HepG2 (cell line): ENCODE data around the gene PDXDC1. TPM values are rescaled to one million over a fixed set of nuclear protein-coding genes. Genes with fewer than 3 reads are reported as not detected.
"Not testable (repeated sequence)": the region's sequence is repeated elsewhere in the genome, so short reads cannot be mapped to it uniquely, and the experiment has no call there.

Source experiments
- ATAC-seq: fragments of 200-7000 bp; cut with Tn5 transposase; 3 replicates; pipeline ENCODE4 v1.9.1; 2020; ENCODE audit warnings: mild to moderate bottlenecking, moderate library complexity
- BruUV-seq: library from RNA; stranded (reverse); fragments of 400-500 nt; replicated peaks from 2 replicates; lab custom pipeline; 2021; lab: Mats Ljungman, UMichigan
- CTCF ChIA-PET: fragments of 300-600 bp; formaldehyde crosslinking; extraction: SDS; loops from one replicate; lab custom pipeline; 2021; ENCODE audit warnings: low total read pairs, inconsistent platforms, low intra/inter-chr PET ratio; lab: Yijun Ruan, JAX
- POLR2A ChIA-PET: fragments of 350-600 bp; sonication (Branson Sonifier 250); formaldehyde crosslinking; loops from one replicate; lab custom pipeline; 2020; ENCODE audit warnings: antibody characterized with exemption, inconsistent platforms; lab: Yijun Ruan, JAX
- DNase-seq: peaks from one replicate; pipeline ENCODE4 v3.0.0-alpha.2; 2015; ENCODE audit warnings: low spot score
- FAIRE-seq: peaks from 3 replicates; lab custom pipeline; 2011; peaks lifted over from hg19 to GRCh38; lab: Jason Lieb, UNC
- H2AFZ ChIP-seq: one replicate; pipeline ENCODE4 v1.6.1; 2011; ENCODE audit warnings: low read length, inconsistent platforms
- H3K27ac ChIP-seq: fragments of 300-600 bp; 3 replicates; pipeline ENCODE4 v1.8.0; 2011; ENCODE audit warnings: mixed run types, mild to moderate bottlenecking, mixed read lengths, low read length, inconsistent platforms; ENCODE audit not compliant: insufficient read depth; ENCODE audit errors: extremely low read length
- H3K27me3 ChIP-seq, 2 experiments: fragments of 200-600 bp in 1 of 2; 2 replicates in 1 of 2; 3 replicates in 1 of 2; pipeline versions ENCODE4 v1.6.0 to v1.8.0; 2011; ENCODE audit warnings: low read length in 2 of 2, mild to moderate bottlenecking in 2 of 2, moderate library complexity in 2 of 2, inconsistent platforms in 1 of 2; ENCODE audit not compliant: insufficient read depth in 2 of 2, control insufficient read depth in 1 of 2
- H3K36me3 ChIP-seq, 2 experiments: fragments of 200-600 bp in 1 of 2; replicated peaks in 1 of 2; 2 replicates in 1 of 2; 3 replicates in 1 of 2; pipeline versions ENCODE4 v1.5.1 to v1.8.0; 2011; ENCODE audit warnings: low read length in 2 of 2, inconsistent platforms in 1 of 2; ENCODE audit not compliant: insufficient read depth in 2 of 2, control insufficient read depth in 1 of 2
- H3K4me1 ChIP-seq: 2 replicates; pipeline ENCODE4 v1.5.1; 2012; ENCODE audit warnings: low read length, inconsistent platforms; ENCODE audit not compliant: insufficient read depth
- H3K4me2 ChIP-seq: 2 replicates; pipeline ENCODE4 v1.6.0; 2011; ENCODE audit warnings: low read depth, low read length, inconsistent platforms
- H3K4me3 ChIP-seq, 3 experiments: fragments of 200-600 bp in 1 of 3; sonication (generic), shearing (Covaris generic) in 1 of 3; replicated peaks in 1 of 3; 2 replicates each; pipeline ENCODE4 v1.5.1; 2011 to 2016; ENCODE audit warnings: low read length in 3 of 3, inconsistent platforms in 2 of 3, low read depth in 2 of 3, mild to moderate bottlenecking in 2 of 3, control low read depth in 1 of 3, mixed read lengths in 1 of 3; ENCODE audit not compliant: insufficient read depth in 1 of 3
- H3K79me2 ChIP-seq: one replicate; pipeline ENCODE4 v1.6.1; 2011; ENCODE audit warnings: low read length, inconsistent platforms; ENCODE audit not compliant: insufficient read depth
- H3K9ac ChIP-seq: 2 replicates; pipeline ENCODE4 v1.6.0; 2011; ENCODE audit warnings: mild to moderate bottlenecking, low read depth, low read length, inconsistent platforms; ENCODE audit not compliant: insufficient read depth
- H3K9me3 ChIP-seq: 2 replicates; pipeline ENCODE4 v1.5.1; 2012; ENCODE audit warnings: mild to moderate bottlenecking, low read length
- H4K20me1 ChIP-seq: 2 replicates; pipeline ENCODE4 v1.6.0; 2011; ENCODE audit warnings: inconsistent platforms, mild to moderate bottlenecking, low read length, moderate library complexity; ENCODE audit not compliant: insufficient read depth
- ELF3 ChIP-seq: IDR thresholded peaks from 2 replicates; pipeline ENCODE4 v1.6.1; 2016; ENCODE audit warnings: missing genetic modification reagents, missing compliant biosample characterization
- MIXL1 ChIP-seq: IDR thresholded peaks from 2 replicates; pipeline ENCODE4 v1.6.1; 2016
- ZFX ChIP-seq: sonication (generic); formaldehyde crosslinking; IDR thresholded peaks from 2 replicates; pipeline ENCODE4 v1.4.0; 2020; ENCODE audit warnings: mild to moderate bottlenecking, low read depth, missing genetic modification reagents, moderate library complexity
- ZNF792 ChIP-seq: IDR thresholded peaks from 2 replicates; pipeline ENCODE4 v1.6.1; 2016
- WGBS: methylation state at CpG from one replicate; pipeline ENCODE4 v1.1.6; 2017; ENCODE audit warnings: low lambda C conversion rate; 5-methylcytosine and 5-hydroxymethylcytosine counted together
- in situ Hi-C: cut with HindIII; loops from 2 replicates; pipeline ENCODE4 v1.10.0; 2017; ENCODE audit warnings: low pct_unique_long_range_greater_than_20kb; ENCODE audit not compliant: extremely low pct_ligation_motif_present
- intact Hi-C: fragments of 100-400 bp; cut with micrococcal nuclease; formaldehyde crosslinking; loops from one replicate; pipeline ENCODE4 v1.10.0; 2022; ENCODE audit not compliant: unreplicated experiment
- polyA plus RNA-seq, 8 experiments: library from polyadenylated mRNA; depleted of rRNA in 3 of 8; stranded (reverse) in 7 of 8; unstranded in 1 of 8; fragments of >200 nt; fragmentation: Illumina TruSeq in 4 of 8; extraction: Trizol in 4 of 8; gene quantifications; 2 replicates each; pipeline versions ENCODE4 v1.2.1 to v1.2.3, GENCODE V29; 2011 to 2016; ENCODE audit warnings: low read depth in 4 of 8, missing spikeins in 1 of 8, mixed read lengths in 1 of 8; ENCODE audit not compliant: insufficient read depth in 1 of 8
- total RNA-seq, 5 experiments: library from RNA; depleted of rRNA; stranded (reverse); fragments of >200 nt; fragmentation: Illumina TruSeq; extraction: Trizol; gene quantifications; 2 replicates each; pipeline ENCODE4 v1.2.3, GENCODE V29; 2016; ENCODE audit warnings: low read depth in 1 of 5
- TF ChIP-seq, protein P1 (sequence below): fragments of 450-650 bp; IDR thresholded peaks from 2 replicates; pipeline ENCODE4 v1.6.1; 2016

The PDXDC1 gene
- total and polyA plus RNA-seq, 2 of the 13 experiments (the other 11 are each of a cell fraction or from before 2014, with no cell fraction given) = 133 to 169 TPM

DNA sequence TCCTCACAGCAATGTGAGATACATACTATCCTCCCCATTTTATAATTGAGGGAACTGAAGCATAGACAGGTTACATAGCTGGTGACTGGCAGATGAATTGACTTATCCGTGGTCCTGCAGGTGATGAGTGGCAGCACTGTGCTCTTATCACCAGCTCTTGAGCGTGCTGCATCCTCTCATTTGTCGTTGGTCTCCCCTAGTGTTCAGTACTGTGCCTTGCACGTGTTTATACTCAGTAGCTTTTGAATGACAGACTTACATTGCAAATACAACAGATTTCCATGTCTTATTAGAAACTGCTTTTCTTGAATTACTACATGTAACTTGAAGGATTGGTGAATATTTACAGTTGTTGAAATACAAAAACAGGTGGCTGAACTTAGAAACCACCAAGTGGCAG, 47.4 kb downstream of the PDXDC1 start (continued):
- TF ChIP-seq ZFX (CRISPR knock-in tag) (peak; percentile 19; the same call in 1 of the 2 replicates), ZNF792 (CRISPR knock-in tag) (0 out of 2 replicates have a peak, but pooled peaks have one; percentile 48), ELF3 (CRISPR knock-in tag) (0 out of 2 replicates have a peak, but pooled peaks have one; percentile 25), MIXL1 (peak; percentile 75; the same call in 1 of the 2 replicates)
- TF ChIP-seq, protein P1, sequence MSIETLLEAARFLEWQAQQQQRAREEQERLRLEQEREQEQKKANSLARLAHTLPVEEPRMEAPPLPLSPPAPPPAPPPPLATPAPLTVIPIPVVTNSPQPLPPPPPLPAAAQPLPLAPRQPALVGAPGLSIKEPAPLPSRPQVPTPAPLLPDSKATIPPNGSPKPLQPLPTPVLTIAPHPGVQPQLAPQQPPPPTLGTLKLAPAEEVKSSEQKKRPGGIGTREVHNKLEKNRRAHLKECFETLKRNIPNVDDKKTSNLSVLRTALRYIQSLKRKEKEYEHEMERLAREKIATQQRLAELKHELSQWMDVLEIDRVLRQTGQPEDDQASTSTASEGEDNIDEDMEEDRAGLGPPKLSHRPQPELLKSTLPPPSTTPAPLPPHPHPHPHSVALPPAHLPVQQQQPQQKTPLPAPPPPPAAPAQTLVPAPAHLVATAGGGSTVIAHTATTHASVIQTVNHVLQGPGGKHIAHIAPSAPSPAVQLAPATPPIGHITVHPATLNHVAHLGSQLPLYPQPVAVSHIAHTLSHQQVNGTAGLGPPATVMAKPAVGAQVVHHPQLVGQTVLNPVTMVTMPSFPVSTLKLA = peak; percentile 49; the same call in 1 of the 2 replicates

DNA sequence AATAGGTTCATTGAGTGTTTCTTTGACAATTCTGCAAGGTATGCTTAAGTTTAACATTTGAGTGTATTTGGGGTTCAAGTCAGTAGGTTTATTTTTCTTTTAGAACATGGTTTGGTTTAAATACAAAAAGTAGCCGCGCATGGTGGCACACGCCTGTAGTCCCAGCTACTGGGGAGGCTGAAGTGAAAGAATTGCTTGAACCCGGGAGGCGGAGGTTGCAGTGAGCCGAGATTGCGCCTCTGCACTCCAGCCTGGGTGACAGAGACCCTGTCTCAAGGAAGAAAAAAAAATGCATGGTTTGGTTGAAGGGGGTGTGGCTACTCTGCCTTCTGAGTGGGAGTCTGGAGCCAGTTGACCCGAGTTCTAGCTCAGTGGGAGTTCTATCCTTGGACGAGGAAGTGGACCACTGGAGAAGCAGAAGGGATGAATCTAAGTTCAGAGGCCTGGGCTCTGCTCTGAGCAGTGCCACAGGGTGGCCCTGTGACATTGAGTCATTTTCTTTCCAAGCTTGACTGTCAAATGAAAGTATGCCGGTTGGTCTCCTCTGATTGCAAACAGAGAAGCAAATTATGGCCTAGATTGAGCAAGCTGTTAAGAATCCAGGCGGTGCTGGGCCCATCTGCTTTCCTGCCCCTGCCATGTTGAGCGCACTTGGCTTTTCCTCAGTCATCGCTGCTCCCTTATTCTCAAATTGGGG, 48.7 kb downstream of the PDXDC1 start:
- intact Hi-C loops, H3K4me3 ChIP-seq, FAIRE-seq, H3K27me3 ChIP-seq, H2AFZ ChIP-seq, H3K4me1 ChIP-seq, in situ Hi-C loops, BruUV-seq, ATAC-seq, H3K79me2 ChIP-seq, H3K9me3 ChIP-seq, CTCF ChIA-PET, H3K9ac ChIP-seq, H3K27ac ChIP-seq, POLR2A ChIA-PET, H4K20me1 ChIP-seq, H3K4me2 ChIP-seq, DNase-seq: not testable (repeated sequence)
- peaks cover 24 to 72% of the 10 kb centered on the region in 2 experiments for H3K36me3 ChIP-seq
- 94% methylated on average over 13 of the region's 13 CpGs for WGBS

DNA sequence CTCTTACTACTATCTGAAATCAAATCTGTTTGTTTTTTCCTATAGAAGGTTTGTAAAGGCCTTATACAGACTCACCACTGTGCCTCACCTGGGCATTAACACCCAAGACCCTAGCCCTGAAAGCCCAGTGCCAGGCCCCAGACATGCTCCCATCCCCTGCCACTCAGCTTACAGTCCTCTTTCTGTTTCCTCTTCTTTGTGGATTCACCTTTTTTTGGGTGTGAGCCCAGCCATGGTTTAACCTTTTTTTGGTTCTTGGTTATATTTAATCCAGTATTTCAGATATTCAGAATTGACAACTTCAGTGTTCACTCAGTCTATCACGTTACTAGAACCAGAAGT, 50.0 kb downstream of the PDXDC1 start:
- not testable (repeated sequence) for H3K27ac ChIP-seq

DNA sequence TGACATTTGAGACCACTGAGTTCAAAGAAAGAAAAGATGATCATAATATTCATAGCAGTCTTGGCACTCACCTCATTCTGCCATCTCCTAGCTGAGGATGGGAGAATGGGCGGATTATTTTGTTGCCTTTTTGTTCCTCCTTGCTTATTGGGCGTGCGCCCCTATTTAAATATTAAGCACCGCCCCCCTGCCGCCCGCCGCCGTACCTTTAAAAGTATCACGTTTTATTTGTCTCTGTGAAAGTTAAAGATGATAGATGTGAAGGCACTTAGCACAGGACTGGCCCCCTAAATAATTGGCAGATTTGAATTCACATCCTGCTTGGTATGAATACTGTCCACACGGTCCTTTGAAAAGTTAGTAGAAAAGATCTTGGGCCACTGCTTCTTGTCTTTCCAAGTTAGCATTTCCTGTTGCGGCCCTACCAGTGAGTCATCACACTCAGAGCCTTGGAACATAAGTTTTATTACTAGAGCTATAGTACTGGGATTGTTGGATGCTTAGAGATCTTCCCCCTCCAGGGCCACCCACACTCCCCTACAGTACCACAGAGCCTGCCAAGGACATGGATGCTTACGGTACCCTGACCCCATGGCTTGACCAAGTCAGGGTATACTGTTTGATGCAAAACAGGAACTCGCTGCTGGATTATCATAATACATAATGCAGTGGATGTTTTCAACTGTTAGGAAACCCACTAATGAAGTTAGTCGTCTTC, 50.6 kb downstream of the PDXDC1 start:
- POLR2A ChIA-PET, H2AFZ ChIP-seq, H3K4me2 ChIP-seq, H3K4me3 ChIP-seq, DNase-seq, H4K20me1 ChIP-seq, FAIRE-seq, H3K9me3 ChIP-seq, H3K9ac ChIP-seq, H3K27ac ChIP-seq, ATAC-seq, H3K4me1 ChIP-seq, in situ Hi-C loops, CTCF ChIA-PET, intact Hi-C loops, H3K79me2 ChIP-seq, H3K27me3 ChIP-seq: not testable (repeated sequence)
- H3K36me3 ChIP-seq = peaks cover 25 to 71% of the 10 kb centered on the region in 2 experiments
- BruUV-seq = TSS peak; percentile 11
- WGBS = 97% methylated on average over 14 of the region's 14 CpGs

More for the DNA sequence above, 50.0 kb downstream of the PDXDC1 start:
- FAIRE-seq, H3K4me2 ChIP-seq, H3K4me3 ChIP-seq, H3K79me2 ChIP-seq, CTCF ChIA-PET, H2AFZ ChIP-seq, DNase-seq, H3K4me1 ChIP-seq, ATAC-seq, H3K9ac ChIP-seq, BruUV-seq, H3K9me3 ChIP-seq, intact Hi-C loops, in situ Hi-C loops, POLR2A ChIA-PET, H4K20me1 ChIP-seq, H3K27me3 ChIP-seq: not testable (repeated sequence)
- 93% methylated on average over 1 of the region's 1 CpG for WGBS
- peaks cover 25 to 70% of the 10 kb centered on the region in 2 experiments for H3K36me3 ChIP-seq
